Activated CD4-positive, alpha-beta T cell treated with anti-CD3 and anti-CD28 coated beads, Interleukin-2, amount 50 U/mL, for 24 hours (primary cell): ENCODE results near the gene PRDM11.

Source experiments
- DNase-seq, 2 donors: peaks; one replicate each; pipeline ENCODE4 v3.0.0-alpha.2; 2020; ENCODE audit warnings: low read depth in 1 of 2, low spot score in 1 of 2

The PRDM11 gene

DNA sequence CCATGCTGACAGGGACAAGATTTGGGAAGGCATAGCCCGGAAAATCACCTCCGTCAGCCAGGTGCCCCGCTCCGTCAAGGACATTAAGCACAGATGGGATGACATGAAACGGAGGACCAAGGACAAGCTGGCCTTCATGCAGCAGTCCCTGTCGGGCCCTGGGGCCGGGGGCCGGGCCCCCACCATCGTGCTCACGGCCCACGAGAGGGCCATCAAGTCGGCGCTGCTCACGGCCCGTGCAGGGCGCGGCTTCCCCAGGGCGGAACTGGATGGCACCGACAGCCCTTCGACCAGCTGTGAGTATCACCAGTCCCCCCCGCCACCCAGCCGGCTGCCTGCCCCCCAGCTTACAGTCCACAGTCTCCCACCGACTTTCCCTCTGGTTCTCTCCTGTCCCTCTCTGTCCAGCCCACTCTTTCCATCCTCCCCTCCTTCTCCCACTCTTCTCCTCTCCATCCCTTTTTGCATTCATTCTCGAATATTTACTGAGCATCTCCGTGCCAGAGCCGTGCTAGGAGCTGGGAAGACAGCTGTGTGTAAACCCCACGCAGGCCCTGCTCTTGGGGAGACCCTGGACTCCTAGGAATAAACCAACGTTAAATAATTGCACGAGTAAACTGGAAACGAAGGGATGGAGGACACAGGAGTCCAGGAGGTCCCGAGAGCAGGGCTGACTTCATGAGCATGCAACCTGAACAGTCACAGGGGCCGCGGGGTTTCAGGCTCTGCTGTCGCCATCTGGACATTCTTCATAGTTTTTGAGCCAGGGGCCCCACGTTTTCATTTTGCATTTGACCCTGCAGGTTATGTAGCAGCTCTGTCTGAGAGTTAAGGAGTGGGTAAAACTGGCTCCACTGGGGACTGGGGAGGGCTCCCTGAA, 62.8 kb downstream of the PRDM11 start:
- DNase-seq = no peak

DNA sequence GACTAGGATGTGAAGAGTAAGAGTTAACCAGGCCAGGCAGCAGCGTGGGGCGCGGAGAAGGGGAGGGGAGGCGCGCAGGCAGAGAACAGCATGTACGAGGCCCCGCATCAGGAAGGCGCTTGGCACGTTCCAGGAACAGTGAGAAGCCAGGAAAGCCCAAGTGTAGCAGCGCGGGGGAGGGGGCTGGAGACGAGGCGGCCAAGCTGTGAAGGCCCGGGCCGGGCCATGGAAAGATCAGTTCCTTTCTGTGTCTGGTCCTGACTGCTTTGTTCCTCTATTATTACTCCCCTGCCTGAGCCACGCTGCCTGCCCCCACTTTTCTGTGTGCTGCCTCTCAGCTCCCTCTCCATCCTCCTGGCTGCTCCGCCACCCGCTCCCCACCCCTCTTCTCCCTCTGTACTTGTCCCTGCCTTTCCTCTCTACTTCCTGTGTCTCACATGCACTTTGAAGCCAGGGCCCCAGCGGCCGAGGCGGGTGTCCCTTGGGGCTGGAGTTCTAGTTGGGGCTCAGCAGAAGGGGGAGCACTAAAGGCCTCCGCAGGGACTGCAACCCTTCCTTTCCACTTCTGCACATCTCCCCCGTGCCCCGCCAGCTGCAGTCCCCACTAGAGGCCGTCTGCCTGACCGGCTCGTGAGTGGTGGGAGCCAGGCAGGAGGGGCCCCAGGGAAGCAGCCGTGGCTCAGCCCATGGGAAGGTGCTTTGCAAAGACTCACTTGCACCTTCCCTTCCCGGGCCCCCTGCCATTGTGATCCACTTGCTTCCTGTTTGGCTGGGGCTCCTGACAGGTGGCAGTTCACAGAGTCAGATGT, 63.7 kb downstream of the PRDM11 start:
- no peak for DNase-seq

DNA sequence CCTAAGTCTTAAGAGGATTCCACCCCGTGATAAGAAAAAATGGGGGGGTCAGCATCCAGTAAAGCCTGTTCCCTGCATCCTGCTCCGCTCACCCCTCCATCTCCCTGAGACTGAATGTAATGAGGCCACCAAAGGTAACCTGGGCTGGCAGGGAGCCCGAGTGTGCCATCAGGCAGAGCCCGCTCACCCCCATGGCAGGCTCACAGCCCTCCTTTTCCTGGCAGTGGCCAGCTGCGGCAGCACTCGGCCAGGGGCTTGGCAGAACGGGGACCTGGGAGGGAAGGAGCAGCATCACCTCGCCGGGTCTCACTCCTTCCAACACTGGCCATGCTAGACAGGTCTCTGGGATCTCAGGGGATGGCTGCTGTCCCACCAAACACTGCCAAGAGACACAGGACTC, 64.4 kb downstream of the PRDM11 start:
- no peak for DNase-seq

DNA sequence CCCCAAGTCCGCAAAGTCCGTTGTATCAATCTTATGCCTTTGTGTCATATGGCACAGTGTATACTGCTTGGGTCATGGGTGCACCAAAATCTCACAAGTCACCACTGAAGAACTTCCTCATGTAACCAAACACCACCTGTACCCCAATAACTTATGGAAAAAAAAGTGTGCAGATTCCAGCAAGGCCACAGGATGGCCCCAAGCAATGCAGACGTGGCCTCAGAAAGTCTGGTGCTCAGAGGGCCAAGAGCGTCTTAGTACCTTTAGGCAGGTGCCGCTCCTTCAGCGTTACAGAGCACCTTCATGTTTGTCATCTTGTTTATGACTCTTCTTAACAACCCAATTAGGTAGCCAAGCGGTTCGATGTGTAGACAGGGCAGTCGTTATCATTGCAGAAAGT, 65.3 kb downstream of the PRDM11 start:
- no peak for DNase-seq

DNA sequence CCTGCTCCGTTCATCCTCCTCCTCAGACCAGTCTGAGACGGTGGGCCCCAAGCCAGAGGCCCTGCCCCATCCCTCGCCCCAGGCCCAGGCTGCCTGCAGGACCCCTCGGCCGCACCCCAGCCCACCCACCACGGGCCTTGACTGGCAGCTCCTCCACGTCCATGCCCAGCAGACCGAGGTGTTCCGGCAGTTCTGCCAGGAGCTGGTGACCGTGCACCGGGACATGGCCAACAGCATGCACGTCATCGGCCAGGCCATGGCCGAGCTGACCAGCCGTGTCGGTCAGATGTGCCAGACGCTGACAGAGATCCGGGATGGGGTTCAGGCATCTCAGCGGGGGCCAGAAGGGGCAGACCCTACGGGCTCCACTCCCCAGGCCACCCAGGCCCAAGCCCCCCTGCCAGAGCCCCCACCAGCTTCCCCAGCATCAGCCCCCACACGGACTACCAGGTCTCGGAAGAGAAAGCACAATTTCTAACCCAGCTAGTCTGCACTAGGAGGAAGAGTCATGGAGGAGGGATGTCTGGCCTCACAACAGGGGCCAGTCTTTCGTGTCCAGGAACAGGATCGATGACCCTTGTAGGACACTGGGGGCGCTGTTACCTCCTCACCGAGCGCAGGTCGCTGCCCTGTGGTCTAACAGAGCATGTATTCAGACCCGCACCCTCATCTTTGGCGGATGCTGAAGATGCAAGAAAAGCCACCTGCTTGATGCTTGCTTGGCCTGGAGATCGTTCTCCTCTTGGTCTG, 66.3 kb downstream of the PRDM11 start:
- no peak for DNase-seq

DNA sequence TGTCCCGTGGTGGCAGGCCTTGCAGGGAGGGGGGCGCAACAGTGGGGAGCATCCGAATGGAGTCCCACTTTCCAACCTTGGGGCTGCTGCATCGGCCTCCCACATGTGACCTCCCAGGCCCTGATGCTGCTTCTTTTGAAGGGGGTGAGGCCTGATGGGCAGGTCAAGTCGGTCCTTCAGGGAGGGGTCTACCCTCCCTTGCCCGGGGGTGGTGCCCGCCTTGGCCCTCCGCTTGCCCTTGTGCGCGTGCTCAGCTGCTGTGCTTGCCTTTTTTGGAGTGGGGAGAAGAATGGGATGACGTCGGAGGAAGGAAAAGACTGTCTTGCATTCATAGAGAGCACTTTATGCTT, 66.9 kb downstream of the PRDM11 start:
- no peak for DNase-seq

DNA sequence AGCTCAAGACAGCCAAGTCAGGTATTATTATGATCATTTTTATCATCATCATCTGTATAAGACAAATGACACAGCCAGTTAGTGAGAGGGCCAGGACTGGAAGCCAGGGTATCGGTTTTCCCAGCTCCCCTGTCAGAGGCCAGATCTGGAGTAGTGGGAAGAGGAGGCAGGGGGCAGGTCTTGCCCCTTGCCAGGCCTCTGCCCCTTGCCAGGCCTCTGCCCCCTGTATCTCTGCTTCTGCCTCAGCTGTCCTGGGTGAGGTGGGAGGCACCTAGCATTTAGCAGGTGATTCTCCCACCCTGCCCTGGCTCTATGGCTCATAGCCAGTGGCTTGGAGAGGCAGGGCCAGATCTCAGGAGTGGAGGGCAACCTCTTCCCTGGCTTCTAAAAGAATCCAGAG, 67.3 kb downstream of the PRDM11 start:
- DNase-seq = no peak

DNA sequence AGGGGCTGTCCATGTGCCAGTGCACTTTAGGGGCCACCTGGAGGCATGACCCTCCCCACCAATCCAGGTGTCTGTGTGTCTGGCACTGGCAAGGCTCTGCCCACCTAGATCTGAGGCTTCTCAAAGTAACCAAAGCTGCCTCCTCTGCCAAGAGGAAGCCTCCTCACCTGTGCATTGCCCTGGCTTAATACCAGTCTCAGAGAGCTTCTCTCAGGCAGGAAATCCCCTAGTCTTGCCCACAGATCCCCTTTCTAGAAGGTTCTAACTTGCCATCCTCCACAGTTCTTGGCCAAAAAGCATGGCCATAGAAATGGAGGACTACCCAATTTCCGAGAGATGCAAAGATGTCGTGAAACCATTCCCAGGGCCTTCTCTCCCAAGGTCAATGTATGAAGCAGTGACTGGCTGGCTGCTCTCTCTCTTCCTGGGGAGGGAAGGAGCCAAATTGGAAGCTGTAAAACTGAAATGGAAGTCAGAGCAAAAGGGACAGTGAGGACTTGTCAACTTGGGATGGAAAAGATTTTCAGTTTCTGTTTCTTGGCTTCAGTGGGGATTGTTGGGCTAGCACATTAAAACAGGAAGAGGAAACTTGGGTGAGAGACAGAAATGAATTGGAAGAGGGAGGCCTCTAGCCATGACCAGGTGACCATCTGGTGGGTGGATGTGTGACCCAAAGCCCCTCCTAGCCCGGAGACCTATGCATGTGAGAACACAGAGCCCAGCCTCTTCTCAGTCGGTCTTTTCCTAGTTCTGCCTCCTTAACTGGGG, 68.8 kb downstream of the PRDM11 start:
- DNase-seq = no peak

DNA sequence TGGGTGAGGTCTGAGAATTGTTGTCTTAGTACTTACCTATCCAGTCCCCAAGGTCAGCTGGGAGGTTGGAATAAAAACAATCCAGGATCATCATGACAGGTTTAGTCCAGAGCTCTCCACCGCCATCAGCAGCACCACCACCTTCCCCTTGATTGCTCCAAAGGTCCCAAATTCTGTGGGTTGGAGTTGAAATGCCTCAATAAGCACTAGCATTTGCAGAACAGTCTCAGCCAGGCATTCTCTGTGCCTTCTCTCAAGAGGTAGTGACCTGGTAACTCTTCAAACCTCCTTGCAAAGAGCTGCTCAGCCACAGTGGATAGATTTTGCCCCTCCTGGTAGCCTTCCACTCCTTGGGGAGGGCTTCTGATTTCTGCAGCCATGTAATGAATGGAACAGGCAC, 69.6 kb downstream of the PRDM11 start:
- DNase-seq = no peak

DNA sequence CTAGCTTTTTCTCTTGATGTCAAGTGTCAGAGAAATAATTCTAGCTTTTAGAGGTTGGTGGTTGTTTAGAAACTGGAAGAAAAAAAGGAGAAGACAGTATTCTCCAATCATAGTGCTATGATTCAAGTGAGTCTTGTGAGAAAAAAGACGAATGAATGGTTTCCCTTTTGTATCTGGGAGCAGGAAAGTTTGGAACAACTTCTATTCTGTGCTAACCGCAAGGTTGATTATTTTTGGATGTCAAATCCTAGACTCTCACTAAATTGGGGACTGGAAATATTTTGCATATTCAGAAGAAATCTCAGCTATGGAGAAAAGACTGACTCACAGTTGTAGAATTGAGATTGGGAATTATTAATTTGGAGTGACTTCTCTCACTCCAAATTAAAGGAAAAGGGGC, 70.5 kb downstream of the PRDM11 start:
- no peak for DNase-seq

DNA sequence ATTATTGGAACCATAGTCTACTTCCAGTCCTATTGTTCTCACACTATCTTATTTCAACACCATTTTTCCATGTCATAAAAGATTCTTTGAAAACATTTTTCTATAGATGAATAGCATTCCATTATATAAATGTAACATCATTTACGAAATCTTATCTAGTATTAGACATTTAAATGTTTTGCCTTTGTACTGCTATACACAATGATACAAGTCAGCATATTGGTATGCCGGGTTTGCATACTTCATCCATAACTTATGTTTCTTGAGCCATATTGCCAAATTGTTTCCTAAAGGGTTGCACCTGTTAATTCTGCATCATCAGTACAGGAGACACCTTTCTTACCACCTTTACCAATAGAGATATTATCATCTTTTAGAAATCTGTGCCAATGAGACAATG, 71.6 kb downstream of the PRDM11 start:
- no peak for DNase-seq

DNA sequence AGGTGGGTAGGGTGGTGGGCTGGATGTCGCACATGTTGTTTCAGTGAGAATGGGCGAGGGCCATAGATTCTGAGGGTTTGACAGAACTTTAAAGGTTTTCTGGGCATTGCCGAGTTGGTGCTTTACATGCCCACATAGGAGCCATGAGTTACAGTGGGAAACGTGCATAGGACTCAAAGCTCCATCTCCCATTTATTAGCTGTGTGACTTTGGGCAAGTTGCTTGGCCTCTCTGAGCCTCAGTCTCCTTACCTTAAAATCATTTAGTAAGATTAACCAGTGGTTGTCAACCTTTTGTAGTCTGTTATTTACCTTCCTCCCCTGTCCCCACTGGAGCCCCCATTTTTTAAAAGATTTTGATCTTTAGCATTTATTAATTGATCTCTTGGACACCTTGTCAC, 72.3 kb downstream of the PRDM11 start:
- no peak for DNase-seq

DNA sequence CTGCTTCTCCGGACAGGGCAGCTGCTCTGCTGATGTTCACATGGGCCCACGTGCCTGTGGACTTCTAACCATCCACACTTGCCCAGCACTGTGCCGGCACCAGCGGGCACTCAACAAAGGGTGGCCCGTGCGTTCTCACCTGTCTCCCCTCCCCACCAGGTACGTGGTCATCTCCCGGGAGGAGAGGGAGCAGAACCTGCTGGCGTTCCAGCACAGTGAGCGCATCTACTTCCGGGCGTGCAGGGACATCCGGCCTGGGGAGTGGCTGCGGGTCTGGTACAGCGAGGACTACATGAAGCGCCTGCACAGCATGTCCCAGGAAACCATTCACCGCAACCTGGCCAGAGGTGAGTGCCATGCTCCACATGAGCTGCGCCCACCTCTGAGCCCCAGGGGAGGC, 73.0 kb downstream of the PRDM11 start:
- DNase-seq = no peak

DNA sequence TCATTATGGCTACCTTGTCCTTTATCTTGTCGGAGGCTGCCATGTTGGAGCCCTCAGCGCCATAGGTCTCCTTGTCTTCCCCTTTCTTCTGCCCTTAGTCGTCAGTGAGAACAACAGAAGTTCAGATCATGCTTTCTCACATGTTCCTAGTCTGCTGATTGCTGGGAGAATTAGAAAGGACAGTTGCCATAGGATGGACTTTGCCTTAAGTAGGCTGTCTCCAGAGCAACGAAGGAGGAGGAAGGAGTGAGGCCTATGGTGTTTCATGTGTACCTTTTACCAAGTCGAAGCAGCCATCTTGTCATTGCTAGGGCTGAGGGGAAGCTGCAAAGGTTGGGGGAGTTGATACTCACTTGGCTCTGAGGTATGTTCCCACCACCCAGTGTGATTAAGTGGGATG, 77.1 kb downstream of the PRDM11 start:
- DNase-seq = no peak

DNA sequence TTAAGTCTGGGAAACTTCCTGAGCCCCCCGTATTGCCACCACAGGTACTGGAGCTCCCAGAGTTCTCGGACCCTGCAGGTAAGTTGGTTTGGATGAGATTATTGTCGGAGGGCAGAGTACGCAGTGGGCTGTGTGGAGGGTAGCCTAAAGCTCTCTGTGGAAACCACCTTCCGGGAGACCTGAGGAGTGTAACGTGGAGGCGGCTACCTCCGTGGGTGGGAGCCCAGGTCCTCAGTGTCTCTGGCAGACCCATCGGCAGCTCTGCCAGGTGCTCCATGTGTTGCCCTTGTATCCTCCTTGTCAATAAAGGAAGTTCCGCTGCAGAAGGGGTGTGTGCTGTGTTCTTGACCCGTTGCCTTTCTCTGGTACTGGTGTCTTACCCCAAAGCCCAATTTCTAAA, 78.3 kb downstream of the PRDM11 start:
- no peak for DNase-seq

DNA sequence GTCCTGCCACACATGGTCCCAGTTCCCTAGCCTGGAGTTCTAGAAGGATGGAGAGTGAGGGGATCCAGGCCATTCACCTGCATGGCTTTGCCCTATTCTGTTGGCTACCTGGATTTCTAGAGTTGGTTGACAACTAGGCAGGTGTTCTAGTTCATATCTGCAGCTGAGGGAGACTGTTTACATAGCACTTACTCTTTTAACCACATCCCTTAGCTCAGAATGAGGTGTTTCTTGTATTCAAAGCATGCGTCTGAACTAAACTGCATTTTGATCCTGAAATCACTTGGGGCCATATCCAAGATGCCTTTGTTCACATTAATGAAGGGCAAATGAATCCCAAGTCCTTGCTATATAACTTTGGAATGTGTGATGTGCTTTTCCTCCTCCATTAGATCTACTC, 78.8 kb downstream of the PRDM11 start:
- no peak for DNase-seq

DNA sequence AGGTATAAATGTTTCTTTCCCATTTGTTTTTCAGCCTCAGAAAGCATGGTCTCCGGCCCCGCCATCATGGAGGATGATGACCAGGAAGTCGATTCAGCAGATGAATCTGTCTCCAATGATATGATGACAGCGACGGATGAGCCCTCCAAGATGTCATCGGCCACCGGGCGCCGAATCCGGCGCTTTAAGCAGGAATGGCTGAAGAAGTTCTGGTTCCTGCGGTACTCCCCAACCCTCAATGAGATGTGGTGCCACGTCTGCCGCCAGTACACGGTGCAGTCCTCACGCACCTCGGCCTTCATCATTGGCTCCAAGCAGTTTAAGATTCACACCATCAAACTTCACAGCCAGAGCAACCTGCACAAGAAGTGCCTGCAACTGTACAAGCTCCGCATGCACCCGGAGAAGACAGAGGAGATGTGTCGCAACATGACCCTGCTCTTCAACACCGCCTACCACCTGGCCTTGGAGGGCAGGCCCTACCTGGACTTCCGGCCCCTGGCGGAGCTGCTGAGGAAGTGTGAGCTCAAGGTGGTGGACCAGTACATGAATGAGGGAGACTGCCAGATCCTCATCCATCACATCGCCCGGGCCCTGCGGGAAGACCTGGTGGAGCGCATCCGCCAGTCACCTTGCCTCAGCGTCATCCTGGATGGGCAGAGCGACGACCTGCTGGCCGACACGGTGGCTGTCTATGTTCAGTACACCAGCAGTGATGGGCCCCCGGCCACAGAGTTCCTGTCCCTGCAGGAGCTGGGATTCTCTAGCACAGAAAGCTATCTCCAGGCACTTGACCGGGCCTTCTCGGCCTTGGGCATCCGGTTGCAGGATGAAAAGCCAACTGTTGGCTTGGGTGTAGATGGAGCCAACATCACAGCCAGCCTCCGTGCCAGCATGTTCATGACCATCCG, 79.8 kb downstream of the PRDM11 start:
- DNase-seq = no peak

DNA sequence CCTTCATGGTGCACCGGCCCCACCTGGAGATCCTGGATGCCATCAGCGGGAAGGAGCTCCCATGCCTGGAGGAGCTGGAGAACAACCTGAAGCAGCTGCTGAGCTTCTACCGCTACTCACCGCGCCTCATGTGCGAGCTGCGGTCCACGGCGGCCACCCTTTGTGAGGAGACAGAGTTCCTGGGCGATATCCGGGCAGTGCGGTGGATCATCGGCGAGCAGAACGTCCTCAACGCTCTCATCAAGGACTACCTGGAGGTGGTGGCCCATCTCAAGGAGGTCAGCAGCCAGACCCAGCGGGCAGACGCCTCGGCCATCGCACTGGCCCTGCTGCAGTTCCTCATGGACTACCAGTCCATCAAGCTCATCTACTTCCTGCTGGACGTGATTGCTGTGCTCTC, 80.5 kb downstream of the PRDM11 start:
- DNase-seq = no peak

DNA sequence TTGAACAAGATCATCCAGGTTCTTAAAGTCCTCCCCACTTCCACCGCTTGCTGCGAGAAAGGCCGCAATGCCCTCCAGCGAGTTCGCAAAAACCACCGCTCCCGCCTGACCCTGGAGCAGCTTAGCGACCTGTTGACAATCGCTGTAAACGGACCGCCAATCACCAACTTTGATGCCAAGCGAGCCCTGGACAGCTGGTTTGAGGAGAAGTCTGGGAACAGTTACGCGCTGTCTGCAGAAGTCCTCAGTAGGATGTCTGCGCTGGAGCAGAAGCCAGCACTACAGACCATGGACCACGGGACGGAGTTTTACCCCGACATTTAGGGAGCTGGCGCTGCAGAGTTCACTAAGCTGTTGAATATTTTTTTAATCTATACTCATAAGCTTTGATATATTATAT, 81.4 kb downstream of the PRDM11 start:
- DNase-seq = no peak

DNA sequence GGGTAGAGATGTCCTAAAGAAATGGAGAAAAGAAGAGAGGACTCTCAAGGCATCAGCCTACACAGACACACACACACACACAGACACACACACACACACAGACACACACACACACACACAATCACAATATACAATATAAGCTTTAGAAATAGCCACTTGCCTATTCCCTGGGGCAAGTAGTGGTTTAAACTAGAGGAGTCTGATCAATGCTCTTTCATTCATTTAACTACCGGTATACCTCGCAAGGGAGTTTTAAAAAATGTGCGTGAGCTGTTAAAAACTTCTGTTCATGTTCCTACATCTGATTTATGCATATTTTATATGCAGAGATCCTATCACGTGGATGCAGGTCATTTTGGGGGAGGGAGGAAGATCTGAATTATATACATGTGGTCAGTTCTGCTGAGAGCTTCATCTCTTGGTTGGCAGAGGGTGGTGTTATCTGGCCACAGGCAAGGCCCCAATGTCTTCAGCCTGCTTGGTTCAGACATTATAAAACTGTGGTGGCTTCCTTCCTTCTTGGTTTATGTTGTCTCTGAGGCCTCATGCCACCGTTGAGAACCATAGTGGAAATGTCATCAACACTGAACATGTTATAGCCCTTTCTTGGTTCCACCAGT, 83.1 kb downstream of the PRDM11 start:
- no peak for DNase-seq
